GM18517 (cell line): Measurements from ENCODE around the gene ZNF664.
"Not testable (repeated sequence)": the region's sequence is repeated elsewhere in the genome, so short reads cannot be mapped to it uniquely, and the experiment has no call there.

Source experiments
- ATAC-seq: cut with Tn5 transposase; IDR thresholded peaks from one replicate; pipeline ENCODE4 v1.9.1; 2021; ENCODE audit warnings: mild to moderate bottlenecking, moderate library complexity; ENCODE audit not compliant: unreplicated experiment

Gene ZNF664

GRCh38 chr12:123941000-123941399 lies 32.0 kb upstream of the ZNF664 start:
- no peak for ATAC-seq

GRCh38 chr12:123941624-123942237 lies 31.3 kb upstream of the ZNF664 start:
- ATAC-seq, result no peak

- ATAC-seq, result no peak
These were observed 30.8 kb upstream of the ZNF664 start for GRCh38 chr12:123942238-123942653.

GRCh38 chr12:123942911-123943648 lies 29.9 kb upstream of the ZNF664 start:
- no peak for ATAC-seq

- no peak for ATAC-seq
These were observed 29.2 kb upstream of the ZNF664 start for GRCh38 chr12:123943816-123944215.

GRCh38 chr12:123944696-123945095 lies 28.3 kb upstream of the ZNF664 start:
- no peak for ATAC-seq

- ATAC-seq, result no peak
These were observed 27.5 kb upstream of the ZNF664 start for GRCh38 chr12:123945287-123946151.

GRCh38 chr12:123946152-123946515 lies 26.9 kb upstream of the ZNF664 start:
- ATAC-seq, result no peak

- ATAC-seq, result not testable (repeated sequence)
These were observed 26.2 kb upstream of the ZNF664 start for GRCh38 chr12:123946516-123947505.

GRCh38 chr12:123947531-123947930 lies 25.5 kb upstream of the ZNF664 start:
- not testable (repeated sequence) for ATAC-seq

GRCh38 chr12:123948401-123948795 lies 24.6 kb upstream of the ZNF664 start:
- no peak for ATAC-seq

- no peak for ATAC-seq
These were observed 23.9 kb upstream of the ZNF664 start for GRCh38 chr12:123948796-123949769.

GRCh38 chr12:123949770-123950165 lies 23.2 kb upstream of the ZNF664 start:
- ATAC-seq, result no peak

- ATAC-seq, result no peak
These were observed 22.3 kb upstream of the ZNF664 start for GRCh38 chr12:123950476-123951349.

GRCh38 chr12:123951467-123951866 lies 21.5 kb upstream of the ZNF664 start:
- ATAC-seq, result no peak

- no peak for ATAC-seq
These were observed 21.0 kb upstream of the ZNF664 start for GRCh38 chr12:123952037-123952436.

- ATAC-seq, result no peak
These were observed 18.2 kb upstream of the ZNF664 start for GRCh38 chr12:123954647-123955350.

GRCh38 chr12:123956249-123956648 lies 16.8 kb upstream of the ZNF664 start:
- no peak for ATAC-seq
